Hepatocyte (in vitro differentiated cells): ENCODE results near the gene NXN. TPM values are rescaled to one million over a fixed set of nuclear protein-coding genes. Genes with fewer than 3 reads are reported as not detected.
A peak's percentile ranks its signal among the peaks of the same experiment; 100 is the strongest.

Experiments used
- DNase-seq: peaks from one replicate; pipeline ENCODE4 v3.0.0-alpha.2; 2016; ENCODE audit warnings: low spot score
- H2AFZ ChIP-seq: fragments of 200-600 bp; sonication (generic); 2 replicates; pipeline ENCODE4 v1.6.0; 2016; ENCODE audit warnings: antibody characterized with exemption, mild to moderate bottlenecking
- H3K27ac ChIP-seq: fragments of 200-600 bp; sonication (generic); 2 replicates; pipeline ENCODE4 v1.5.1; 2016; ENCODE audit warnings: mild to moderate bottlenecking
- H3K27me3 ChIP-seq: fragments of 200-600 bp; sonication (generic); 2 replicates; pipeline ENCODE4 v1.6.1; 2016
- H3K36me3 ChIP-seq: fragments of 200-600 bp; sonication (generic); replicated peaks from 2 replicates; pipeline ENCODE4 v1.5.1; 2016; ENCODE audit warnings: low read depth; ENCODE audit not compliant: insufficient read depth
- H3K4me1 ChIP-seq: fragments of 200-600 bp; sonication (generic); 2 replicates; pipeline ENCODE4 v1.5.1; 2016; ENCODE audit warnings: mild to moderate bottlenecking, moderate library complexity; ENCODE audit not compliant: insufficient read depth
- H3K4me2 ChIP-seq: fragments of 200-600 bp; sonication (generic); 2 replicates; pipeline ENCODE4 v1.6.0; 2016
- H3K4me3 ChIP-seq: fragments of 200-600 bp; sonication (generic); 2 replicates; pipeline ENCODE4 v1.5.1; 2016; ENCODE audit warnings: mild to moderate bottlenecking
- H3K79me2 ChIP-seq: fragments of 200-600 bp; sonication (generic); 2 replicates; pipeline ENCODE4 v1.6.0; 2017; ENCODE audit warnings: mild to moderate bottlenecking
- H3K9me2 ChIP-seq: fragments of 200-600 bp; sonication (generic); replicated peaks from 2 replicates; pipeline ENCODE4 v1.6.0; 2017; ENCODE audit warnings: mild to moderate bottlenecking; ENCODE audit not compliant: insufficient read depth
- H3K9me3 ChIP-seq: fragments of 200-600 bp; sonication (generic); 2 replicates; pipeline ENCODE4 v1.5.1; 2016; ENCODE audit warnings: low read depth, mild to moderate bottlenecking
- H4K20me1 ChIP-seq: fragments of 200-600 bp; sonication (generic); 2 replicates; pipeline ENCODE4 v1.6.0; 2016; ENCODE audit warnings: mild to moderate bottlenecking; ENCODE audit not compliant: insufficient read depth, poor library complexity, severe bottlenecking
- EZH2 ChIP-seq: fragments of 200-600 bp; sonication (generic); IDR thresholded peaks from 2 replicates; pipeline ENCODE4 v1.6.1; 2016; ENCODE audit warnings: antibody characterized with exemption, mild to moderate bottlenecking, borderline replicate concordance
- EZH2phosphoT487 ChIP-seq: fragments of 200-600 bp; sonication (generic); IDR thresholded peaks from one replicate; pipeline ENCODE4 v1.6.1; 2018; ENCODE audit warnings: antibody characterized with exemption, mild to moderate bottlenecking, low read depth, moderate library complexity; ENCODE audit not compliant: unreplicated experiment, severe bottlenecking
- WGBS: methylation state at CpG from one replicate; pipeline ENCODE4 v1.1.6; 2016; ENCODE audit warnings: low lambda C conversion rate; ENCODE audit errors: missing lambda C conversion rate; 5-methylcytosine and 5-hydroxymethylcytosine counted together
- polyA plus RNA-seq: library from polyadenylated mRNA; unstranded; fragments of >200 nt; fragmentation: Nextera tagmentation; extraction: Ambion mirVana; gene quantifications from 2 replicates; pipeline ENCODE4 v1.2.1, GENCODE V29; 2016
- total RNA-seq: library from RNA; depleted of rRNA; stranded (reverse); fragments of >200 nt; gene quantifications from 2 replicates; pipeline ENCODE4 v1.2.3, GENCODE V29; 2014
- TF ChIP-seq, protein P1 (sequence below): fragments of 200-600 bp; sonication (generic); IDR thresholded peaks from 2 replicates; pipeline ENCODE4 v1.5.1; 2016; ENCODE audit warnings: antibody characterized with exemption, mild to moderate bottlenecking; ENCODE audit not compliant: poor library complexity

Gene NXN
- total and polyA plus RNA-seq, 2 experiments from 2014 or later = 55.0 to 74.1 TPM

DNA sequence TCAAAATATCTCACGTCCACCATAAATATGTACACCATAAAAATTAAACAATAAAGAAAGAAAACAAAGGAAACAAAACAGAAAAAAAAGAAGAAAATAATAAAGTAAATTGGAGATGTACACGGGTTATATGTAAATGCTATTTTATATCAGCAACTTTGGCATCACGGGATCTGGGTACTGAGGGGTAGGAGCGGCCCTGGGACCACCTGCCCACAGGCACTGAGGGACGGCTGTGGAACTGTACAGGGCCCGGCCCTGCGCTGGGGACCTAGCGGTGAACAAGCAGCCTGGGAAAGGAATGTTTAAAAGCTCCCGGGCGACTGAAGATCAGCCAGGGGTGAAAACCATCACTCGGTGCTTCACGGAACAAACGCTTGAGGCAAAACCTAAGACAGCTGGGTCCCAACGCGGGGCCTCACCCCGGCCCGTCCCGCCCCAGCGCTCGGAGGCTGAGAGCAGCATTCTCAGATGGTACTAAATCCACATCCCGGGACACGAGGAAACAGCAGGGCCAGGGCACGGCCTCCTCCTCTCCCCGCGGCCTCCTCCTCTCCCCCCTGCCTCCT lies 31.2 kb downstream of the NXN start:
- H3K79me2 ChIP-seq = peaks cover 50% of the 10 kb centered on the region
- H3K36me3 ChIP-seq = no peaks in the 10 kb centered on the region
- no peaks in the 10 kb centered on the region for H3K9me2 ChIP-seq
- no peaks in the 10 kb centered on the region for H3K27me3 ChIP-seq
- peaks cover 25% of the 10 kb centered on the region for H3K4me1 ChIP-seq
- no peak for DNase-seq
- H3K4me3 ChIP-seq = no peak overlapping the region
- no peak overlapping the region for H3K4me2 ChIP-seq
- H2AFZ ChIP-seq = no peak overlapping the region
- H4K20me1 ChIP-seq = no peaks in the 10 kb centered on the region
- whole genome bisulfite sequencing = 63% methylated on average over 14 of the region's 25 CpGs
- no peak for TF ChIP-seq EZH2phosphoT487
- TF ChIP-seq EZH2 = no peak
- TF ChIP-seq, protein P1, sequence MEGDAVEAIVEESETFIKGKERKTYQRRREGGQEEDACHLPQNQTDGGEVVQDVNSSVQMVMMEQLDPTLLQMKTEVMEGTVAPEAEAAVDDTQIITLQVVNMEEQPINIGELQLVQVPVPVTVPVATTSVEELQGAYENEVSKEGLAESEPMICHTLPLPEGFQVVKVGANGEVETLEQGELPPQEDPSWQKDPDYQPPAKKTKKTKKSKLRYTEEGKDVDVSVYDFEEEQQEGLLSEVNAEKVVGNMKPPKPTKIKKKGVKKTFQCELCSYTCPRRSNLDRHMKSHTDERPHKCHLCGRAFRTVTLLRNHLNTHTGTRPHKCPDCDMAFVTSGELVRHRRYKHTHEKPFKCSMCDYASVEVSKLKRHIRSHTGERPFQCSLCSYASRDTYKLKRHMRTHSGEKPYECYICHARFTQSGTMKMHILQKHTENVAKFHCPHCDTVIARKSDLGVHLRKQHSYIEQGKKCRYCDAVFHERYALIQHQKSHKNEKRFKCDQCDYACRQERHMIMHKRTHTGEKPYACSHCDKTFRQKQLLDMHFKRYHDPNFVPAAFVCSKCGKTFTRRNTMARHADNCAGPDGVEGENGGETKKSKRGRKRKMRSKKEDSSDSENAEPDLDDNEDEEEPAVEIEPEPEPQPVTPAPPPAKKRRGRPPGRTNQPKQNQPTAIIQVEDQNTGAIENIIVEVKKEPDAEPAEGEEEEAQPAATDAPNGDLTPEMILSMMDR = no peak
- H3K9me3 ChIP-seq = no peaks in the 10 kb centered on the region
- peak overlapping the region; percentile 64 for H3K27ac ChIP-seq

DNA sequence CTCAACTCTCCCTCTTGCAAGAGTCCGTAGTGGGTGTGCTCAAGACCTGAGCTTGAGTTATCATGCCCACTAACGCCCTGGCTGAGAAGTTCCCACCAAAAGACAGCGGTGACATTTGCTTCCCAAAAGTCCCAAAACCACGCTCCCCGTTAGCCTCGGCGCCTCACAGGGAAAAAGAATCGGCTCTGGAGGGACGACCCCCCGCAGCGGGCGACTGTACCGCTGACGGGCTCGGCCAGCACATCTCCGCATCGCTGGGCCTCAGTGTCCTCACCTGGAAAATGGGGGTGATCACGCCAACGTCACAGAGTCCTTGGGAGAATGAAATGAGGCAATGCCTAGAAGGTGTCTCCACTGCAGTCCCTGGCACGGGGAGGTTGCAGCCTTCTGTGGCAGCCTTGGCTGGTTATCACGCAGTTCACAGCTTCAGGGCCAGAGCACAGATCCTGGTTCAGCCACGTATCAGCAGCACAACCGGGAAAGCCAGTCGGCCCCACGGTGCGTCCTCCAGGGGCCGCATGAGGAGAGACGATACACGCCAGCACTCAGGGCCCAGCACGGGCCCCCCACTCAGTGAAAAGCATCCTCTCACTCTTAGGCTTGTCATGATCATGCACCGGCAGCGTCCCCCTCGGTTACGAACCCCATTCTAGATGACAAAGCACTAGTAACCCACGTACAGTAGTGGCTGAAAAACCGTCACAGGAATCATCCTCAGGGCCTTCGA lies 32.9 kb downstream of the NXN start:
- no peaks in the 10 kb centered on the region for H3K27me3 ChIP-seq
- no peak for DNase-seq
- no peaks in the 10 kb centered on the region for H4K20me1 ChIP-seq
- H3K4me1 ChIP-seq = peaks cover 21% of the 10 kb centered on the region
- H3K9me3 ChIP-seq = no peaks in the 10 kb centered on the region
- TF ChIP-seq EZH2 (no peak), EZH2phosphoT487 (no peak)
- TF ChIP-seq, protein P1 = no peak
- no peak overlapping the region for H2AFZ ChIP-seq
- no peak overlapping the region for H3K27ac ChIP-seq
- H3K9me2 ChIP-seq = no peaks in the 10 kb centered on the region
- WGBS = 97% methylated on average over 37 of the region's 37 CpGs
- no peak overlapping the region for H3K4me2 ChIP-seq
- no peak overlapping the region for H3K4me3 ChIP-seq
- no peaks in the 10 kb centered on the region for H3K36me3 ChIP-seq
- peaks cover 43% of the 10 kb centered on the region for H3K79me2 ChIP-seq

DNA sequence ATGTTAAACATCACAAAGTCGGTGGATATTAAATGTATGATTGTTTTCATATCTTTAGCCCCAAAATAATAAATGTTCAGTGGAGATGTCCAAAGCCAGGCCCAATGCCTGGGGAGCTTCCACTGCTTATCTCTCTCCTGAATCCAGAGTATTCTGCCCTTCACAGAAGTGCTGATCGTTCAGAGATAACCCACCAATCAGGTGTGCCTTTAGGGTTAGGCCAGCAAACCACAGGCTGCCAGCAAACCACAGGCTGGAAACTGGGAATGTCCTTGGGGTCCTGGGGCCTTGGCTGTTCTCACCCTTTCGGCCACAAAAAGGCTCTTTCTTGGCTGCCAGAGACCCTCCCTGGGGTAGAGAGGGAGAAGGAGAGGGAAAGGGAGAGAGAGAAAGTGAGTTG lies 33.9 kb downstream of the NXN start:
- H3K4me1 ChIP-seq = peaks cover 11% of the 10 kb centered on the region
- H4K20me1 ChIP-seq = no peaks in the 10 kb centered on the region
- no peak for DNase-seq
- TF ChIP-seq EZH2phosphoT487 (no peak), EZH2 (no peak)
- TF ChIP-seq, protein P1 = no peak
- no peak overlapping the region for H3K4me2 ChIP-seq
- H3K27me3 ChIP-seq = no peaks in the 10 kb centered on the region
- H3K27ac ChIP-seq = peak overlapping the region; percentile 20
- no peaks in the 10 kb centered on the region for H3K9me3 ChIP-seq
- H3K9me2 ChIP-seq = no peaks in the 10 kb centered on the region
- H2AFZ ChIP-seq = no peak overlapping the region
- peaks cover 40% of the 10 kb centered on the region for H3K79me2 ChIP-seq
- H3K36me3 ChIP-seq = no peaks in the 10 kb centered on the region
- H3K4me3 ChIP-seq = no peak overlapping the region
- WGBS = 54% methylated on average over 3 of the region's 3 CpGs
